GM21515 (cell line): ENCODE measurements around the gene PFKP.
A peak's percentile ranks its signal among the peaks of the same experiment; 100 is the strongest.
"Not testable (repeated sequence)": the region's sequence is repeated elsewhere in the genome, so short reads cannot be mapped to it uniquely, and the experiment has no call there.

Experiments
- ATAC-seq: cut with Tn5 transposase; IDR thresholded peaks from one replicate; pipeline ENCODE4 v1.9.1; 2021; ENCODE audit not compliant: unreplicated experiment

Gene PFKP

GRCh38 chr10:3150366-3150765 is 83.0 kb downstream of the PFKP start:
- no peak for ATAC-seq

- ATAC-seq, result no peak
Measured at GRCh38 chr10:3150961-3151360, 83.6 kb downstream of the PFKP start.

- ATAC-seq, result no peak
Measured at GRCh38 chr10:3151889-3152565, 84.7 kb downstream of the PFKP start.

- ATAC-seq, result no peak
Measured at GRCh38 chr10:3152566-3152935, 85.2 kb downstream of the PFKP start.

GRCh38 chr10:3154666-3155065 is 87.3 kb downstream of the PFKP start:
- no peak for ATAC-seq

- ATAC-seq, result no peak
Measured at GRCh38 chr10:3159152-3159551, 91.8 kb downstream of the PFKP start.

- no peak for ATAC-seq
Measured at GRCh38 chr10:3162533-3162932, 95.2 kb downstream of the PFKP start.

- ATAC-seq, result no peak
Measured at GRCh38 chr10:3163879-3164278, 96.5 kb downstream of the PFKP start.

- ATAC-seq, result no peak
Measured at GRCh38 chr10:3165196-3165595, 97.8 kb downstream of the PFKP start.

- no peak for ATAC-seq
Measured at GRCh38 chr10:3166496-3167290, 99.3 kb downstream of the PFKP start.

GRCh38 chr10:3167611-3168330 is 100.4 kb downstream of the PFKP start:
- ATAC-seq, result no peak

GRCh38 chr10:3169271-3169670 is 101.9 kb downstream of the PFKP start:
- no peak for ATAC-seq

- no peak for ATAC-seq
Measured at GRCh38 chr10:3169673-3170072, 102.3 kb downstream of the PFKP start.

- ATAC-seq, result not testable (repeated sequence)
Measured at GRCh38 chr10:3171488-3171887, 104.1 kb downstream of the PFKP start.

- ATAC-seq, result peak; percentile 0
Measured at GRCh38 chr10:3172081-3172445, 104.7 kb downstream of the PFKP start.

GRCh38 chr10:3172446-3173170 is 105.3 kb downstream of the PFKP start, which contains the start of gene PITRM1:
Gene PITRM1, minus strand, starts transcription at chr10:3172782. Its CDS starts 10 bp downstream, at chr10:3172772.
- peak; percentile 95 for ATAC-seq

GRCh38 chr10:3173171-3173878 is 106.0 kb downstream of the PFKP start:
- peak; percentile 39 for ATAC-seq

- no peak for ATAC-seq
Measured at GRCh38 chr10:3178042-3178441, 110.7 kb downstream of the PFKP start.

- ATAC-seq, result no peak
Measured at GRCh38 chr10:3179174-3179573, 111.8 kb downstream of the PFKP start.

- no peak for ATAC-seq
Measured at GRCh38 chr10:3180355-3181025, 113.1 kb downstream of the PFKP start.
